ENCODE data around the gene CCDC40.

The CCDC40 gene

DNA sequence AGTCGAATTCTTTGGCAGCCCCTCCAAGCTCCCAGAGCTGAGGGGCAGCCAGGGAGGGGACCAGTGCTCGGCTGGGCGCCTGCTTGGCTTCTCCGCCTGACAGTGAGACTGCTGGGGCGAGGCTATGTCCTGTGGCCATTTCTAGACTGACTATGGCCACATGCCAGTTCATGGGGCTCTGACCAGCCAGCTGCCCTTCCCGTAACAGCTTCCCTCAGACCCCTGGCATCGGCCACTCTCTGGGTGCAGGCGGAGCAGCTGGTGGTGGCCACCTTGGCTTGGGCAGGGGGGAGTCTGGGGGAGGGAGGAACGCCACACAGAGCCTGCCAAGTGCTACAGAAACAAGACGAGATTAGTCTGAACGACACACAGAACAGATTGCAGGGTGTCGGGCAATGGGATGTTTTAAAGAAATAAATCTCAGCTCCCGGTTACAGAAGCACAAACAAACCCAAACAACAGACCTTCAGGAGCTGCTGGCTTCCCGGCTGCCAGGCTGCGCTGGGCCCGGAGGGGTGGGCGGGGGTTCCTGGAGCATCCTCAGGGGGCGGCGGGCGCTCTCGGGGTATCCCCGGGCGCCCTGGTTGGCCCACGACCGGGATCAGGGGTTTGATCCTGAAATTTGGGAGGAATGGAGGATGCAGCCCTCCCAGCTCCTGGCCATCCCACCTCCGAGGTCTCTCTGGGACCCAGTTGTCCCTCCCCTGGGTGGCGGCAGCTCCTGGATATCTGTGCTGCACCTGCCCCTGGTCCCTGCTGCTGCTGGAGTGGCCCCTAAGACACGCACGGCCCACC, 35.3 kb upstream of the CCDC40 start:
- no peak for DNase-seq (ENCODE audit: low spot score)

DNA sequence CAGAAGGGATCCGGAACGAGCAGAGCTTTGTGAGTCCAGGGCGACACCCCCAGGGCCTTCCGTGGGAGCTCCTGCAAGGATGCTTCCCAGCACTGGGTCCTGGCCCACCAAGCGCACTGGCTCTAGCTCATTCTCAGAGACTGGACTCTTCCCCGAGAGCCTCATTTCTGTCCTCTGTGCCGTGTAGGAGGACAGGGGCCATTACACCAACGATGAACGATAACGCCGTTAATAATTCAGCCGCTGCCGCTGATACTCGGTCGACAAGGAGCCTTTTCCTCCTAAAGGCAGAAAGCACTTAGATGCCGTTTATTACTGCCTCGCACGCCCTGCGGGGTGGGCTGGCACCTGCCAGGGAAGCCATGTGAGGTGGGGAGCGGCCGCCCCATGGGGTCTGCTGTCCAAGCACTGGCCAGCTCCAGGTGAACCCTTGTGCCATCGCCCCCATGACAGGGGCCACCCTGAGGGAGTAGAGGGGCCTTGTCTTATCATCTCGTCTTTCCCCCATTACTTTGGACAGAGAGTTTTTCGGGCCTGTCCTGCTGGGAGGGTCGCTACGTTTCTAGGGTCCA, 34.3 kb upstream of the CCDC40 start:
- DNase-seq (ENCODE audit: low spot score) = no peak

GRCh38 chr17:80002690-80003490, 33.6 kb upstream of the CCDC40 start:
- no peak for DNase-seq (ENCODE audit: low spot score)

- DNase-seq (ENCODE audit: low spot score) = no peak
Observed at GRCh38 chr17:80003969-80004368, 32.5 kb upstream of the CCDC40 start.

- DNase-seq (ENCODE audit: low spot score) = peak; percentile 61
Observed at GRCh38 chr17:80005360-80006338, 30.8 kb upstream of the CCDC40 start.

DNA sequence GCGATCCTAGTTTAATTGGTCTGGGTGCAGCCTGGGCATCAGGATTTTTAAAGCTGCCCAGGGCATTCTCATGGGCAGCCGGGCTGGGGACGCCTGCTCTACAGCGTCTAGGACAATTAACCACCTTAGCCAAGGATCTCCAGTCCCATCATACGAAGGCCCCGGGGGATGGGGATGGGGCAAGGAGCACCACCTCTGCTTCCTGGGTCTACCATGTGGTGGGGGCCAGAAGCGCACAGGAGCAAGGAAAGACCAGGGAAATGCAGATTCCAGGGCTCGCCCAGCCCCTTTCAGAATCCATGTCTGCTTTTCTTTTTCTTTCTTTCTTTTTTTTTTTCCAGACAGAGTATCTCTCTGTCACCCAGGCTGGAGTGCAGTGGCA, 30.1 kb upstream of the CCDC40 start:
- DNase-seq (ENCODE audit: low spot score) = no peak

GRCh38 chr17:80006811-80007752, 29.4 kb upstream of the CCDC40 start:
- no peak for DNase-seq (ENCODE audit: low spot score)

DNA sequence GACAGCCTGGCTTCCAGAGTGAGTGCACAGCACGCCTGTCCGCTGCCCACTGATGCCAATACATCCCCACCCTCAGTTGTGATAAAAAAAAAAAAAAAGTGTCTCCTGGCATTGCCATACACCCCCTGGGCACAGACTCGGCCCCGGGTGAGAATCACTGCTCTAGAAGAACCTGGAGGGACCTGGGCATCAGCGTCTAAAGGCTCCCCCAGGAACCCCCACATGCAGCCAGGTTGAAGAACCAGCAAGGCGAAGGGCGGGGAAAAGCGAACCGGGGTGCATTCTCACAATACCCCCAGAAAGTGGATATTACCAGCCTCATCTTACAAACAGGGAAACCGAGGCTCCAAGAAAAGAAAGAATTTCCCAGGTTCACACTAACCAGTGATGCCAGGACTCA, 28.5 kb upstream of the CCDC40 start:
- DNase-seq (ENCODE audit: low spot score) = no peak

GRCh38 chr17:80008383-80008840, 28.0 kb upstream of the CCDC40 start:
- DNase-seq (ENCODE audit: low spot score) = peak; percentile 74

GRCh38 chr17:80008848-80009247, 27.6 kb upstream of the CCDC40 start:
- DNase-seq (ENCODE audit: low spot score) = no peak

GRCh38 chr17:80009391-80010282, 26.8 kb upstream of the CCDC40 start:
- no peak for DNase-seq (ENCODE audit: low spot score)

DNA sequence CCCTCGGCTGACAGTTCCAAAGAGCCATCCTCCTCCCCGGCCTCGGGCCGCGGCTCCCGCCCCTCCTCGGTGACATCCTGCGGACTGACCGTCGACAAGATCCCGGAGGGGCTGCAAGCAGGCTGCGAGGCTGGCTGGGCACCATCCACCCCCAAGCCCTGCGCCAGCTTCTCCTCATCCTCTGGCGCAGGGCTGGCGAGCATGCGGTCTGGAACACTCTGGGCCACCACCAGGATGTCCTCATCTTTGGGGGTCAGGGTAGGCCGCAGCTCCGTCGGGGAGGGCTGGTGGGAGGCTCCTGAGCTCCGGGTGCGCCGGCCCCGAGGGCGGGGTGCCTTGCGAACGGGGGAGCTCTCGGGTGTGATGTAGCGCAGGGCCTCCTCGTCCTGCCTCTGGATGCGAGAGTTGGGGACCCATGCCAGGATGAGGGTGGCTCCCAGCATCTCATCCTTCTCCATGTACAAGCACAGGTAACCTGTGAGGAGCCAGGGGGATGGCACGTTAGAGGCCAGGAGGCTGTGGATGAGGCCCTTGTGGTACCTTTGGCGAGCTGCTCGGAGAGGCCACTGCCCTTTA, 26.1 kb upstream of the CCDC40 start:
- DNase-seq (ENCODE audit: low spot score) = no peak

- DNase-seq (ENCODE audit: low spot score) = no peak
Observed at GRCh38 chr17:80011989-80012555, 24.4 kb upstream of the CCDC40 start.

DNA sequence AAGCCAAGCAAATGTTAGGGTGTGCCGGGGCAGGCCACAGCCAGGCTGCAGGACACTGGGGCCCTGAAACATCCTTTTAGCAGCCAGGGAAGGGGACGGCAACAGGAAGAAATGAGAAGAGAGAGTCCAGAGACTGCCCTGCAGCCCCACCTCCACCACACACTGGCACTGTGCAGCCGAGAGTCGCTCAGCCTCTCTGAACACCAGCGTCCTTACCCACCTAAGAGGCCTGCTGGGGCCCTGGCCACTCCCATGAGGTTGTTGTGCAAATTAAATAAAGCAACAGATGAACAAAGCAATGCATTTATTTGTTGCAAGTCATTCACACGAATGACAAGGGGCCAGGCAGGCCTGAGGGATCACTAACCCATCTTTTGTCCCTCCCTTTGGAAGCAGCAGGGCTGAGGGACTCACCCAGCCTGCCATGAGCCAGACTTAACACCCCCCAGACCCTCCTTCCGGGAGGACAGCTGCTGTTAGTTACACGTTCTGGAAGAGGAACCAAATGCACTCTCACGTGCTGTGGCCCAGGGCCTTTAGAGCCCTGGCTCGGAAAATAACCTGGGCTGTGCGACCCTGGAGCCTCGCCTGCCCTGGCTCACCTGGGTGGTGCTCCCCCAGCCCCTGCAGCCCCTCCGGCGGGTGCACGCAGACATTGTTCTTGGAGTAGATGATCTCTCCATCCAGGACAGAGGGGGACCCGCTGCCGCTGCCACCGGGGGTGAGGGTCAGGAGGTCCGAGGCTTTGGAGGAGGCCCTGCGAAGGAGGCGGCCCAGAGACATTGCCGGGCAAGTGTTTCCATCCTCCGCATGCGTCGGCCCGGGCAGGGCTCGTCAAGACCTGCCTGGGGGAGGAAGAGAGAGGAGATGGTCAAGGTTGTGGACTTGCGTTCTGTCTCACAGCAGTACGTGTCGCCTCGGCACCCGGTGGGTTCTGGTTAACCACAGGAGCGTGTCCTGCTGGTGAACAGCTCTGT, 23.4 kb upstream of the CCDC40 start:
- DNase-seq (ENCODE audit: low spot score) = no peak

DNA sequence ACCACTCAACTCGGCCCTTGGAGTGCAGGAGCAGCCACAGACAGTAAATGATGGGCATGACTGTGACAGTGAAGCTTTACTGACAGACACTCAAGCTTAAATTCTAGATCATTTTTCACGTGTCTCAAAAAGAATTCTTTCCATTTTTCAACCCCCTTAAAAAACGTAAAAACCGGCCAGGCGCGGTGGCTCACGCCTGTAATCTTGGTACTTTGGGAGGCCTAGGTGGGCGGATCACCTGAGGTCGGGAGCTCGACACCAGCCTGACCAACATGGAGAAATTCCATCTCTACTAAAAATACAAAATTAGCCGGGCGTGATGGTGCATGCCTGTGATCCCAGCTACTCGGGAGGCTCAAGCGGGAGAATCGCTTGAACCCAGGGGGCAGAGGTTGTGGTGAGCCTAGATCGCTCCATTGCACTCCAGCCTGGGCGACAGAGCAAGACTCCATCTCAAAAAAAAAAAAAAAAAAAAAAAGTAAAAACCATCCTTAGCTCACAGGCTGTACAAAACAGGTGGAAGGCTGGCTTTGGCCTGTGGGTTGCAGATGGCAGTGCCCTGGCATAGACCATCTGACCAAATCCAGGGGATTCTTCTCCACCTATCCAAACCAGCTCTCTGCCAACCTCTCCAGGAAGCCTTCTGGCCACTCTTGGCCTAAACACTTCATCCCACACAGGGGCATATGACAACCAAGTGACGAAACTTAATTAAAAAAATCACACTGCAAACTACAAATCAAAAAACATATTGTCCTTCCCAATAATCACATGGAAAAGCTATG, 19.0 kb upstream of the CCDC40 start:
- DNase-seq (ENCODE audit: low spot score) = no peak

DNA sequence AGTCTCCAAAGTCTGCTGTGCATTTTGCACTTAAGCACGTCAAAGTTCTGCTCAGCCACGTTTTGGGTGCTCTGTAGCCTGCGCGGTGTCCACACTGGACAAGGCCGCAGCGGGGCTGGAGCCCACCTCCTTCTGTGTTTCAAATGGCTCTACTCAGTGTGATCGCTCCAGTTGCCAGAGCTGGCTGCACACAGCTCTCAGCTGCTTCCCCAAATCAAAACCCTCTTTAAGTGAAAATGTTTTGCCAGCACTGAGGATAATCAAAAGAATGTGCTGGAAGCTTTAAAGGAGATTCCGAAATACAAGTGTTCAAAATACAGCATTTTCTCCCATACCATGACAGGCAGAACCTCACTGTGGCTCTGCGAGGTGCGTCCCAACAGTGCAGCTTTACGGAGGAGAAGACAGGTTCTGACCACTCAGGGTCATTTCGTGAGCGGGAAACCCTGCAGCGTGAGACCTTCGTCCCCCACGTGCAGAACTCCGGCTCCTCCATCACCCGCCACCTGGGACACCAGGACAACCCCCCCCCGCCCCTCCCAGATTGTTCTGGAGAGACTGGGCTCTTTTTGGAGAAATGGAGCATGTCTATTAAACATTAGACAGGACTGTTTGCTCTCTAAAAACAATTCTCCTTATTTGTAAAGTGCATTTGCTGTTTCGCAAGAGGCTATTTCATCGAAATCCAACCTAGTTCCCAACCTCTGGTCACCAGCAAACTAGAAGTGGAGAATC, 17.4 kb upstream of the CCDC40 start:
- DNase-seq (ENCODE audit: low spot score) = no peak

All from hematopoietic multipotent progenitor cell treated with erythropoietin and hydrocortisone succinate and interleukin-3 and kit ligand, for 15 days (in vitro differentiated cells).